IPS DF 4.7 (cell line): Measurements from ENCODE around the gene MBOAT1.
"Not testable (repeated sequence)": the region's sequence is repeated elsewhere in the genome, so short reads cannot be mapped to it uniquely, and the experiment has no call there.

Experiments used
- DNase-seq: peaks from one replicate; pipeline ENCODE4 v3.0.0-alpha.2; 2013; ENCODE audit warnings: low spot score; ENCODE audit errors: extremely low read depth

MBOAT1 gene

DNA sequence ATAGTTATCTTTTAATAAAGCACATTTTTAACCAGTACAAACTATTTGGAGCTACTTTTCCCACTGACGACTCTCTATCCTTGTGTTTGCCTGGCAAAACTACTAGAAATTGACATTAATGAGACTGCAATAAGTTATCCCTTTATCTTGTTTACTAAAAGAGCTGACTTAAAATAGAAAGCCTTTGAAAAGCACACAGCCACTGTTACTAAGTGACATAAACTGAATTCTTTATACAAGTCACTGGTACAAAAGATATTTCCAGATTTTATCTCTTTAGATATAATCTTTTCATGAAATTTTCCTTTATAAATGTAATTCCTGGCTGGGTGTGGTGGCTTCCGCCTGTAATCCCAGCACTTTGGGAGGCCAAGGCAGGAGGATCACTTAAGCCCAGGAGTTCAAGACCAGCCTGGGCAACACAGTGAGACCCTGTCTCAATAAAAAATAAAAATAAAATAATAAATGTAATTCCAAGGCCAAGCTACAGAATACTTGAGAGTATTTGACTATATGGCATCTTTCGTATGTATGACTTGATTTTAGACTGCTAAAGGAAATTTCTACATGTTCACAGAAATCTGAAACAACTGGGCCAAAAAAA lies 9.5 kb downstream of the MBOAT1 start:
- DNase-seq, result no peak

DNA sequence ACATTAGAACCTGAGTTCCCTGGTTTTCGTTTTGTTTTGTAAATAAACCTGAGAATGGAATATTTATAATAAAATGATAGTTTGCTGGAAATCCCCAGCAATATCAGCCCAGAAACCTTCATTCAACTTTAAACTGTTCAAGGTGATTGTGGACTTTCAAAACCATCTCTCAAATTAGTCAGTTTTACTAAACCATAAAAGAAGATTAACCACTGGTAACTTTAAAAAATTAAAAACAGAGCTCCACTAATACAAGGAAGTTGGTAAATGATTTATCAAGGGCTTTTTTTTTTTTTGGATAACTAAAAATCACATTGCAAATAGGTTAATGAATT lies 10.0 kb downstream of the MBOAT1 start:
- no peak for DNase-seq

- DNase-seq, result no peak
Observed at GRCh38 chr6:20200761-20201630, 11.3 kb downstream of the MBOAT1 start.

GRCh38 chr6:20198775-20199174 lies 13.5 kb downstream of the MBOAT1 start:
- no peak for DNase-seq

- no peak for DNase-seq
Observed at GRCh38 chr6:20198156-20198774, 14.0 kb downstream of the MBOAT1 start.

- DNase-seq, result no peak
Observed at GRCh38 chr6:20197251-20197650, 15.0 kb downstream of the MBOAT1 start.

- DNase-seq, result no peak
Observed at GRCh38 chr6:20192625-20193024, 19.6 kb downstream of the MBOAT1 start.

DNA sequence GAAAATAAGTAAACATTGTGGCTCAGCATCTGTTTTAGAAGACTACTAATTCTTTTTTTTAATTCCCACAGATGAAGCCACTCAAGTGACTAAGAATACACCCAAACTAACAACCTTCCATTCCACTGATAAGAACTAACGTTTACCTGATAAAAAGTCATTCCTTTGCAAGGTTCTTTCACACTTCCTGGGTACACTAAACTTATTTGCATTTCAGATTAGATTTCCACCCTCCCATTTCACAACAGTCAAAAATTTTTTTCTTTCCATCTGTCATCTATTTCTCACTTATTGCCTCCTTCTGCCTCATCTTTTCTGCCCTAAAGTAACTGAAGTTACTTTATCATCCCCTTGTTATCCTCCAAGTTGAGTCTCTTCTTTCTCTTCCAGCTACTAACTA lies 20.3 kb downstream of the MBOAT1 start:
- DNase-seq, result no peak

DNA sequence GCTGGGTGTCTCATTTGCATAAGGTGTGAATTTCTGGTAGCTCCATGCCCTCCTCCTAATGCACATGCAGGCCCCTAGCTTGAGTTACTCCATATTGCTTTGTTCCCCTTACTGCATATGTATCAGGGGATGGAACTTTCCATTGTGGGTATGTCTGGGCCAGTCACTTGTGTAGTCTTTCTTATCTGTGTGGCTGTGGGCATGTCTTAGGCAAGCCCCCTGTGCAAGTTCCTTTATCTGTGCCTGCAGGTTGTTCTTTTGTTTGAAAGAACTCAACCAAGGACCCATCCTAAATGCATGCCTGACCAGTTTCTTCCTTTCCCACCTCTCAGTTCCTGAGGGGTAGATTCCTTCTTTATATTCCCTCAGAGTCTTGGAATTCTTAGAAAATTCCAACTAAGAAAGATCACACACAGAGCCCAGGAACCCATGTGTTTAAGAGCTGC lies 23.6 kb downstream of the MBOAT1 start:
- no peak for DNase-seq

DNA sequence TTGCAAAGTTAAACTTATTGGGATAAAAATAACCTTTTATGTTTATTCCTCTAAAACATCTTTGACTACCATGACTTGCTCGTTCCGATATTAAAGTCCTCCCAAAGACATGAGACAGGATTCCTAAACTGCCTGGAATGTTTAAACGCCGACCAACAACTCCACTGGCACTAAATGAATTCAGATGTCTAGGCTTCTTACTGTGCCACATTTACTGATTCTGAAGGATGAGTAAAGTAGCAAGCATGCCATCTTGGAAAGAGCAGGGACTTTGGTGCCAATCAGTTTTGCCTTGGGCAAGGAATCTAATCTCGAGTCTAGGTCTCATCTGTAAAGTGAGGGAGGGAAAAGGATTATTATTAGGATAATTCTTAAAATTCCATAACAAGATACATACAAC lies 25.3 kb downstream of the MBOAT1 start:
- no peak for DNase-seq

GRCh38 chr6:20183706-20184105 lies 28.6 kb downstream of the MBOAT1 start:
- DNase-seq, result no peak

GRCh38 chr6:20182926-20183521 lies 29.2 kb downstream of the MBOAT1 start:
- no peak for DNase-seq

DNA sequence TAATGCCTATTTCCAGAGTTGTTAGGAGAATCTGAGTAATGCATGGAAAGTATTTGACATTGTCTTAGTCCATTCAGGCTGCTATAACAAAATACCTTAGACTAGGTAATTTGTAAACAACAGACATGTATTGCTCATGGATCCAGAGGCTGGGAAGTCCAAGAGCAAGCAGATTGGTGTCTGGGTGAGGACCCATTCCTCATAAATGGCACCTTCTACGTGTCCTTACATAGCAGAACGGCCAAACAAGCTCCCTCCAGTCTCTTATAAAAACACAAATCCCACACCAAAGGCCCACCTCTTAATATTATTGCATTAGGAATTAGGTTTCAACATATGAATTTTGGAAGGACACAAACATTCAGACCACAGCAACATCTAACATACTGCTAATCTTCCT lies 30.2 kb downstream of the MBOAT1 start:
- no peak for DNase-seq

DNA sequence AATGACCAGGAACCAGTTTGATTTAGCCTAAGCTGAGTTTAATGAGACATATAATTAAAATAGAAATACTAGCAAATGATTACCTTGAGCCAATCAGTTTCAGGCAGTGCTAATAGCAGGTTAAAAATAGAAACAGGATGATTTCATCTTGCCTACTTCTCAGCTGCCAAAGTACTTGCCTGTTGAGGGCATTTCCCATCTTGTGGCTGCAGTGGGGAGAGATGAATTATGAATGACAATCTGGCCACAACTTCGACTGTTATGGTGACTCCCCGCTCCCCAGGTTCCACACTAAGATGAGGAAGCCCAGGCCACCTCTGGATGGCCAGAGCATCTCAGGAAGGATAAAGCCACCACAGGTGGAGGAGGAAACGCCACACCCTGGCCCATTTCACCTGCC lies 31.3 kb downstream of the MBOAT1 start:
- DNase-seq, result no peak

DNA sequence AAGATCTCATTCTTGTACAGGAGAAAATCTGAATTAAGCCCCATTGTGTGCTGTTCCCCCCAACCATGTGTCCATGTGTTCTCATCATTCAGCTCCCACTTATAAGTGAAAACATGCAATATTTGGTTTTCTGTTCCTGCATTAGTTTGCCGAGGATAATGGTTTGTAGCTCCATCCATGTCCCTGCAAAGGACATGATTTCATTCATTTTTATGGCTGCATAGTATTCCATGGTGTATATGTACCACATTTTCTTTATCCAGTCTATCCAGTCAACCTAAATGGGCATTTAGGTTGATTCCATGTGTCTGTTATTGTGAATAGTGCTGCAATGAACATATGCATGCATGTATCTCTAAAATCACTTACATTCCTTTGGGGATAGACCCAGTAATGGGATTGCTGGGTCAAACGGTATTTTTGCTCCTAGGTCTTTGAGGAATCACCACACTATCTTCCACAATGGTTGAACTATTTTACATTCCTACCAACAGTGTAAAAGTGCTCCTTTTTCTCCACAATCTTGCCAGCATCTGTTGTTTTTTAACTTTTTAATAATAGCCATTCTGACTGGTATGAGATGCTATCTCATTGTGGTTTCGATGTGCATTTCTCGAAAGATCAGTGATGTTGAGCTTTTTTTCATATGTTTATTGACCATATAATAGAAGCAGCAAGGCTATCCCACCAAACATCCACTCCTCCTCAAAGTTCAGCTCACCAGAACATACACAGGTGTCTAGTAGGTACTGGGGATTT lies 32.8 kb downstream of the MBOAT1 start:
- not testable (repeated sequence) for DNase-seq

DNA sequence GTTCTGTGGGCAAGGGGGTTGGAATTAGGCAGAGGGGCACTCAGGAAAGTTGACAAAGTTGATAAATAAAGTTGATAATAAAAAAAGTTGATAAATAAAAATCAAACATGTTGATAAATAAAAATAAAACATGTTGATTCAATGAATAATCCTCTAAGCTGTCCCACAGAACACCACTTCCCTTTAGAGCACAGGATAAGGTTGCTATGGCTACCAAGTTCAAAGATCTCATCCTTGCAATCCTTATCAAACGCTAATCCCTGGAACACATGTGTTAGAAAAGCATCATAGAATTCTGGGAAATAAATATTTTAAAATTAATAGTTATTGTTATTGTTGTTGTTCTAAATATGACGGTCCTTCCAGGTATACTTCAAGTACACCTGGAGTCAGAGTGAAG lies 33.9 kb downstream of the MBOAT1 start:
- no peak for DNase-seq

DNA sequence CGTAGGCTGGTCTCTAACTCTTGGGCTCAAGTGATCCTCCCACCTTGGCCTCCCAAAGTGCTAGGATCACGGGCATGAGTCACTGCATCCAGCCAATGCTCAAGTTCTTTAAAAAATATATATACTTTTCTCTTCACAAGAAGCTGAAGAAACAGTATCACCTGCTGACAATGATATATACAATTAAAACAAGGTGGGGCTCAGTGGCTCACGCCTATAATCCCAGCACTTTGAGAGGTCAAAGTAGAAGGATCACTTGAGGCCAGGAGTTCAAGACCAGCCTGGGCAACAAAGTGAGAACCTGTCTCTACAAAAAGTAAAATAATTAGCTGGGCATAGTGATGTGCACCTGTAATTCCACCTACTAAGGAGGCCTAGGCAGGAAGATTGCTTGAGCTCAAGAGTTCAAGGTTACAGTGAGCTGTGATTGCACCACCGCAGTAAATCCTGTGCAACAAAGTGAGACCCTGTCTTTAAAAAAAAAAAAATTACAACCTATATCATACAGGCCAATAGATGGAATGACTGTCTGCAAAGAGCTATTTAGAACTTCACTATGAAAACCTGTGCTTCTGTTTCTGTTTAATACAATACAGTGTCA lies 36.4 kb downstream of the MBOAT1 start:
- no peak for DNase-seq

DNA sequence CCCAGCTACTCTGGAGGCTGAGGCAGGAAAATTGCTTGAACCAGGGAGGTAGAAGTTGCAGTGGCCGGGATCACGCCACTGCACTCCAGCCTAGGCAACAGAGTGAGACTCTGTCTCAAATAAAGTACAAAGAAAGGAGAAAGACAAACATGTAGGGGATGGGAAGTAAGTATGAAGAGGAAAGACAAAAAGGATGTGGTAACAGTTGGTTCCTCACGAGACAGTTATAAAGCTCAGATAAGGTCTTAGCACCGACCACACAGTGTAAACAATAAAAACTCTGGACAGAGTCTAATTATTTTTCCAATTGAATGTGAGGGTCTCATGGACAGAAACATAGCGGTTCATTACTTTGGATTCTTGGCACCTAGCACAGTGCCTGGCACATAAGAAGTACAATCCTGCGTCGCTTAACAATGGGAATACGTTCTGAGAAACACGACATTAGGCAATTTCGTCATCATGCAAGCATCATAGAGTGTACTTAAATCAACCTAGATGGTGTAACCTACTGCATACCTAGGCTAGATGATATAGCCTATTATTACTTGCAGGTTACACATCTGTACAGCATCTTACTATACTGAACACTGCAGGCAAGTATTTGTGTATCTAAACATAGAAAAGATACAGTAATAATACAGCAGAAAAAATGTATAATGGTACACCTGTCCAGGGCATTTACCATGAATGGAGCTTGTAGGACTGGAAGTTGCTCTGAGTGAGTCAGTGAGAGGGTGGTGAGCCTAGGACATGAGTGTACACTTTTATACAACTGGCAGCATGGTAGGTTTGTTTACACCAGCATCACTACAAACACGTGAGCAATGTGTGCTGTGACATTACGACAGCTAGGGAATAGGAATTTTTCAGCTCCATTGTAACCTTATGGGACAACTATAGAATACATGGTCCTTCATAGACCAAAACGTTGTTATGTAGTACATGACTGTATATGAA lies 38.2 kb downstream of the MBOAT1 start:
- no peak for DNase-seq

- no peak for DNase-seq
Observed at GRCh38 chr6:20172842-20173456, 39.3 kb downstream of the MBOAT1 start.
